ENCODE results near the gene HIRA.
"Not testable (repeated sequence)": the region's sequence is repeated elsewhere in the genome, so short reads cannot be mapped to it uniquely, and the experiment has no call there.

Gene HIRA

GRCh38 chr22:19436444-19437161, 5.1 kb upstream of the HIRA start:
- DNase-seq: not testable (repeated sequence)

GRCh38 chr22:19434829-19435580, 3.5 kb upstream of the HIRA start:
- no peak for DNase-seq

DNA sequence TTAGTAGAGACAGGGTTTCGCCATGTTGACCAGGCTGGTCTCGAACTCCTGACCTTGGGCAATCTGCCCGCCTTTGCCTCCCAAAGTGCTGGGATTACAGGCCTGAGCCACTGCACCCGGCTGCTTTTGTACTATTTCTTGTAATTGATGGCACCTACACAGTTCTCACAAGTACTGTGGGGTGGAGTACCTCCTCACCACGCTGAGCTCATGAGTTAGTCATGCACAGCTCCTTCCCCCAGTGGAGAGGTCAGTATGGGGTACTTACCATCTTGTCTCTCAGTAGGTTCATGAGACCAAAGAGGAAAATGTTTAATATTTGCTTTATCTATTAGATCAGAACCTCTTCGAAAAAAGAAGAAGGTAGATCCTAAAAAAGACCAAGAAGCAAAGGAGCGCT, 2.9 kb upstream of the HIRA start:
- no peak for DNase-seq

DNA sequence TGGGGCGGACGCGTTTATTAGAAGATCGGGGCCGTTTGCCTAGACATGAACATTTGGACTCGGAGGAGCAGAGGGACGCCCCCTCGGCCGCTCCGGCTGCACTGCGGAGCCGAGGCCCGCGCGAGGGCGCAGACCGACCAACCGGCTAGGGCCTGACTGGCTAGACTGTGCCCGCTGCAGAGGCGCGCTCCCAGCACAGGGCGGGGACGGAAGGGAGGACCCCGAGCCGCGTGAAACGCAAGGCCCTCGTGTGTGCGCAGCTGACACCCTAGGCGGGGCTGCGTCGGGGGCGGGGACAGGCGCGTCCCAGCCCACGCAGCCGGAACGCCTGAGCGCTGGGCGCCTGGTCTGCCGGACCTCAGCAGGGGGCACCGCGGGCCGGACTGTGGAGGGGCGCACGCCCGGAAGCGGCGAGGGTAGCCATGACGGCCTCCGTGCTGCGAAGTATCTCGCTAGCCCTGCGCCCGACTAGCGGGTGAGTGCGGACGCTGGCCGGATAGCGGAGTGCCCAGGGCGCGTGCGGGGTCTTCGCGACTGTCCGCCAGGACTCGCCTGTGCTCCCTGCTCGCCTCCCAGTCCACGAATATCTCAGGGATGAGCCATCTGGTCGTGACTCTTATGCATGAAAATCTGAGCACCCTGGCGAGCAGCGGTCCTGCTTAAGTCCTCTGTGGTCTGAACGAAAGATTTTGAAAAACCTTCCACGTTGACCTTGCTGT, 759 bp upstream of the HIRA start, which contains the start of gene MRPL40:
TSS of gene MRPL40 (plus strand) at position 413 of the 719 bp plus-strand sequence. CDS start at position 423, 10 bp downstream.
- DNase-seq: peak; percentile 67

GRCh38 chr22:19430890-19431541, 517 bp downstream of the HIRA start:
- no peak for DNase-seq

DNA sequence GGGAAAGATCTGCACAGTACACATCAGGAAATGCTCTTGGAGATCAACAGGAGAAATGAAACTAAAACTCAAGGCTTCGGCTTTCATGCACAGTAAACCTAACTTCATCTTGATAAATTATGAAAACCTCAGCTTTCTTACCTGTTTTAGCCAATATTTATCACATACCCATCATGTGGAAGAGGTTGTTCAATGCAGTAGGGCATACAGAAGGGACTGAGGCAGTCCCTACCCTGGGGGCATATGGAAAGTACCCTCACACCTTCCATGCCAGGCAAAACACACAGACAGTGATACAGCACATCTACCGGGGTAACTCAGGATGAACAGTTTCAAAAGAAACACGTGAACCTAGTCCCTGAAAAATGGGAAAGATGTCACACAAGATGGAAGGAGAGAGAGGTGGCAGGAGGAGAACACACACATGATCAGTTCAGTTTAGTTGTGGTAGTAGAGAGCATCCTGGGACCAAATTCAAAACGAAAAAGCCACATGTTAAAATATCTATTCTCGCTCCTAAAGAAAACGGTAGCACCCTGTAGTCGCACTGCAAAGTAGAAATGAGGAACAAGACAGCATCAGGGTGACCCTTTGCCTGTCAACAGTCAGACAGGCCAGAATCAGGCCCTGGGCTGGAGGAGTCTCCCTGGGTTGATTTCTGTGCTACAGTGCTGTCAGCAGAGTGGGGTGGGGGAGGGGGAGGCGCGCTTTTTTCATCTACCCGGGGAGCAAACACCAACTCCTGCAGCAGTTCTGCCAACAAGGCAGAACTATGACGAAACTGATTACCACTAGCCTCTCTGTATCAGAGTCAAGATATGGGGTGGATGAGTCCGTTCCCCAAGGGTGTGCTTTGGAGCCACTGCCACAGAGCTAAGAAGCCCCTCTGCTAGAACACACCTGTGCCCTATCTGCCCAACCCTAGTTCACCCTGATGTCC, 1.3 kb downstream of the HIRA start:
- DNase-seq: no peak

DNA sequence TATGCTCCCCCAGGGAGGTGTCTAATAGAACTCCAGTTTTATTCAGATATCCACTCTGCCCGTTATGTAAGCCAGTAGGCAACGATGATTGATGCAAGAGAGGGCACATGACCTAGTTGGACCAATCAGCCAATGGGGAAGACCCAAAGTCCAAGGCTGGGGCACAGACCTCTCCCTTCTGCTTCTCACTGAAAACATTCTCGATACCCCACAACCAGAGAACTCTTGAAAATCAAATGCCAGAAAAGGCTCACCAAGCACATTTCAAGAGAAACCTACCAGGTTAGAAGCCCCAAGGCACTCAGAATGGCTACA, 7.4 kb downstream of the HIRA start:
- DNase-seq: no peak

- no peak for DNase-seq
Measured at GRCh38 chr22:19422440-19423301, 8.9 kb downstream of the HIRA start.

- DNase-seq: no peak
Measured at GRCh38 chr22:19420321-19420720, 11.2 kb downstream of the HIRA start.

GRCh38 chr22:19419464-19420178, 11.9 kb downstream of the HIRA start:
- no peak for DNase-seq

DNA sequence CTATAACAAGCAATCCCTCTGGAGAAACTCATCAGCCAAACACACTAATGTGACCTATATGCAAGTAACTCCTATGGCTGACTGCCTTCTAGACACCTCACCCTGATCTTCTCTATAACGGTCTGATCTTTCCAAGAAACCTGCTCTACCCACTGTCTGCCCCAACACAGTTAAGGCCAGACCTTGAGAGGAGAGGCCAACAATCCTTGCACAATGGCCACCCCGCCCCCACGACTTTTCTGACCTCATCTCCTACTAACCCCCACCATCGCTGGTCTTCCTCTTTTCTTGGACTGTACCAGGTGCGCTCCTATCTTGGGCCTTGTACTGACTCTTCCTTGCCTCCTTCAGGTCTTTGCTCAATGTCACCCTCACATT, 12.5 kb downstream of the HIRA start:
- DNase-seq: no peak

GRCh38 chr22:19412923-19413322, 18.6 kb downstream of the HIRA start:
- DNase-seq: no peak

- no peak for DNase-seq
Measured at GRCh38 chr22:19412478-19412877, 19.1 kb downstream of the HIRA start.

DNA sequence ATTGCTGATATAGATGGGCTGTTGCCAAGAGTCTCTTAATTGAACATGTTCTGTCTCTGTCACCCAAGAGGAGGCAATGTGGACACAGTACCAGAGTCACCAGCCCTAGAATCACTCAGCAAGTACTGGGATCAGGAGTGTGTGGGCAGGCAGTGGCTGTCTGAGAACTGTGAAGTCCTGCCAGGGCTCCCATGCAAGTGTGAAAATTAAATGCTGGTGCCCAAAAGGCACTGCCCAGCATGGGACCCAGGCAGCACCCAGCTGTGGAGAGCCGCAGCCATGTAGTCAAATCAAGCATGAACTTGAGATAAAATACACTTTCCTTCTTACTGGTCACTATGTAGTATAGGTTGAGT, 19.9 kb downstream of the HIRA start:
- DNase-seq: no peak

GRCh38 chr22:19410941-19411689, 20.4 kb downstream of the HIRA start:
- DNase-seq: no peak

DNA sequence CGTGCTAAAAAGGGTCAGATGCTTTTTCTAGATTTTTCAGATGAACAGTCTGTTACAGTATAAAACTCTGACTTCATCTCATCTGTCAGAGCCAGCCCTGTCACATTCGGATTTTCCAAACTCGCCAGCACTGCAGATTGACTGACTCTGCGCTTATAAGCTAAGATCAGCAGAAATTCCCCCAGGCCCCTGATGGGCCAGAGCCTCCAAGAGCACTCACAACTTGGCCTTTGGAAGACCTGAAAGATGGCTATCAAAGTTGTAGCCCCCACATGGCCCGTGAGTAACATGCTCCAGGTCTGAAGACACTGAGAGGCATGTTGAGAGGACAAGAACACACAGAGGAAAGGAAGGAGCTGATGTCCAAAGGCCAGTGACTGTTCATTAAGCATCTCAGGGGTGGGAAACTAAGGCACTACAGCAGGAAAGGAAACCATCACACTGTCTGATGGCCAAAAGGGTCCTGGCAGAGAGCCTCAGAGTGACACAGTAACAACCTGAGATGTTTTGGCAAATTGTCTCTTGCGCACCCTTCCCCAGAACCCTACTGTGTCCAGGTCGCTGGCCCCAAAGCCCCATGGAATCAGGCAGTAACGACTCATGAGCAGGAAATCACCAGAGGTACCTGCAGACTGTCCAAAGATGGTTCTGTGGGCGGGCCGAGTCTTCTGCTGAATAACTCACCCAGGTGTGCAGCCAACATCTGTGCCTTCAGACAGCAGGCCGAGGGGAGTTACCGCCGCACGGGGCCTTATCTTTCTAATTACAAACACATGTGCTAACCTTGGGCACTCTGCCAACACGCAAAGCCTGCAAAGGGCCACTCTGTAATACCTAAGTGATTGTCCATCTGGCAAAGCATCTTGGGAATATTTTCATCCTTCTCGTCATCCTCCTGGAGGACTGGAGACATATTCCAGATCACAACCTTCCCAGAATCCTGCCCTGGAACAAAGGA, 23.6 kb downstream of the HIRA start:
- no peak for DNase-seq

- no peak for DNase-seq
Measured at GRCh38 chr22:19406846-19407245, 24.7 kb downstream of the HIRA start.

GRCh38 chr22:19406281-19406811, 25.2 kb downstream of the HIRA start:
- no peak for DNase-seq
